ENCODE results near the gene TSPAN2. TPM values are rescaled to one million over a fixed set of nuclear protein-coding genes. Genes with fewer than 3 reads are reported as not detected.
A peak's percentile ranks its signal among the peaks of the same experiment; 100 is the strongest.

Gene TSPAN2
- total and polyA plus RNA-seq, 7 experiments from 2014 or later, result 0.30 to 12.0 (median 4.3) TPM; not detected in 1

- Mint-ChIP-seq H3K27ac (peak overlapping the region in 4 of 9 donors; percentile 5 to 46 (median 22)), H3K9me3 (no peaks in the 10 kb centered on the region), H3K27me3 (peaks cover 0 to 33% (median 0%) of the 10 kb centered on the region in 5 donors), H3K4me3 (peak overlapping the region in 1 of 10 donors; percentile 50), H3K4me1 (peaks cover 4 to 37% (median 18%) of the 10 kb centered on the region in 7 donors), H3K36me3 (no peaks in the 10 kb centered on the region)
- Histone ChIP-seq H3K36me3 (ENCODE audit: control insufficient read depth in 2 of 3, insufficient read depth in 3 of 3, low read length in 3 of 3) (no peaks in the 10 kb centered on the region), H3K4me1 (ENCODE audit: control insufficient read depth in 2 of 2, insufficient read depth in 2 of 2, low read length in 2 of 2) (peaks cover 6 to 9% of the 10 kb centered on the region in 2 donors), H3K9me3 (ENCODE audit: control insufficient read depth in 2 of 3, low read length in 3 of 3) (no peaks in the 10 kb centered on the region), H3K27me3 (ENCODE audit: control insufficient read depth in 2 of 2, insufficient read depth in 2 of 2, low read length in 2 of 2) (no peaks in the 10 kb centered on the region), H3K4me3 (ENCODE audit: low read length) (no peak overlapping the region), H3K27ac (ENCODE audit: low read depth, low read length) (no peak overlapping the region)
- DNase-seq, result no peak
- intact Hi-C loops (cut with micrococcal nuclease), result no loop called here
- POLR2A ChIA-PET, result interaction anchor here (1.5 to 2.0 kb wide), 2 partner anchors 14 to 30 kb away, joined by 4 to 5 read pairs; no protein-coding TSS in a partner anchor
- ATAC-seq, result peak; percentile 33
- CTCF ChIA-PET, result no interaction called here
These were observed 4.3 kb downstream of the TSPAN2 start for GRCh38 chr1:115084902-115085511.

GRCh38 chr1:115082949-115083348 is 6.4 kb downstream of the TSPAN2 start:
- H3K27ac ChIP-seq (ENCODE audit: low read depth, low read length), result no peak overlapping the region
- H3K27me3 ChIP-seq (ENCODE audit: control insufficient read depth in 2 of 2, insufficient read depth in 2 of 2, low read length in 2 of 2), result no peaks in the 10 kb centered on the region
- no peak for DNase-seq
- peaks cover 0 to 30% (median 0%) of the 10 kb centered on the region in 5 donors for H3K27me3 Mint-ChIP-seq
- intact Hi-C loops (cut with micrococcal nuclease), result no loop called here
- no peaks in the 10 kb centered on the region for H3K36me3 ChIP-seq (ENCODE audit: control insufficient read depth in 2 of 3, insufficient read depth in 3 of 3, low read length in 3 of 3)
- no peak overlapping the region for H3K4me3 ChIP-seq (ENCODE audit: low read length)
- peaks cover 0 to 22% (median 3%) of the 10 kb centered on the region in 7 donors for H3K4me1 Mint-ChIP-seq
- no peak overlapping the region for H3K4me3 Mint-ChIP-seq
- no peak overlapping the region for H3K27ac Mint-ChIP-seq
- H3K9me3 Mint-ChIP-seq, result no peaks in the 10 kb centered on the region
- POLR2A ChIA-PET, result no interaction called here
- no peak for ATAC-seq
- CTCF ChIA-PET, result no interaction called here
- H3K9me3 ChIP-seq (ENCODE audit: control insufficient read depth in 2 of 3, low read length in 3 of 3), result no peaks in the 10 kb centered on the region
- H3K36me3 Mint-ChIP-seq, result no peaks in the 10 kb centered on the region
- H3K4me1 ChIP-seq (ENCODE audit: control insufficient read depth in 2 of 2, insufficient read depth in 2 of 2, low read length in 2 of 2), result peaks cover 0 to under 1% of the 10 kb centered on the region in 2 donors

DNA sequence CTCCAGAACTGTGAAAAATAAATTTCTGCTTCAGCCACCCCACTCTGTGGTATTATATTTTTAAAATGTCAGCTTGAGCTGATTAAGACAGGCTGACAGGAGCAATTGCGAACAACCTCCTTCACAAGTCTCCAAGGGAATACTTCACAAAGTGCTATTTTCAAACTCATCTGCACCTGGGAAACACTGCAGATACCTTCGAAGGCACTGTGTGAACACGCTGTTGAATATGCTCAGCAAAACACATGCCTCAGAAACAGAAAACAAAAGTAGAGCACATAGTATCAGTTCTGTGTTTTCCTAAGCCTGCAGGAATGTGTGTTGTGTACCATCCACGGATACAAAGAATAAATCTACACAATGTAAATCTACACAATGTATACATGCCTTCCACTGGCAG is 10.6 kb downstream of the TSPAN2 start:
- Mint-ChIP-seq H3K9me3 (no peaks in the 10 kb centered on the region), H3K4me1 (peaks cover 0 to 19% (median 8%) of the 10 kb centered on the region in 7 donors), H3K4me3 (no peak overlapping the region), H3K36me3 (no peaks in the 10 kb centered on the region), H3K27ac (no peak overlapping the region), H3K27me3 (peaks cover 0 to 27% (median 0%) of the 10 kb centered on the region in 5 donors)
- ATAC-seq (no peak), DNase-seq (no peak)
- H3K27me3 ChIP-seq (ENCODE audit: control insufficient read depth in 2 of 2, insufficient read depth in 2 of 2, low read length in 2 of 2), result no peaks in the 10 kb centered on the region
- POLR2A ChIA-PET, result interaction anchor here (1.0 to 1.1 kb wide), 2 partner anchors 16 to 20 kb away, joined by 3 to 5 read pairs; no protein-coding TSS in a partner anchor
- H3K9me3 ChIP-seq (ENCODE audit: control insufficient read depth in 2 of 3, low read length in 3 of 3), result no peaks in the 10 kb centered on the region
- intact Hi-C loops (cut with micrococcal nuclease), result no loop called here
- H3K4me1 ChIP-seq (ENCODE audit: control insufficient read depth in 2 of 2, insufficient read depth in 2 of 2, low read length in 2 of 2), result no peaks in the 10 kb centered on the region
- H3K4me3 ChIP-seq (ENCODE audit: low read length), result no peak overlapping the region
- CTCF ChIA-PET, result no interaction called here
- H3K36me3 ChIP-seq (ENCODE audit: control insufficient read depth in 2 of 3, insufficient read depth in 3 of 3, low read length in 3 of 3), result no peaks in the 10 kb centered on the region
- no peak overlapping the region for H3K27ac ChIP-seq (ENCODE audit: low read depth, low read length)

- H3K36me3 ChIP-seq (ENCODE audit: control insufficient read depth in 2 of 3, insufficient read depth in 3 of 3, low read length in 3 of 3), result no peaks in the 10 kb centered on the region
- no peak overlapping the region for H3K4me3 Mint-ChIP-seq
- no peaks in the 10 kb centered on the region for H3K27me3 ChIP-seq (ENCODE audit: control insufficient read depth in 2 of 2, insufficient read depth in 2 of 2, low read length in 2 of 2)
- no peak for DNase-seq
- ChIA-PET POLR2A (no interaction called here), CTCF (interaction anchor here (1.1 kb wide), 1 partner anchor 25 kb away, joined by 4 read pairs; no protein-coding TSS in a partner anchor)
- H3K4me3 ChIP-seq (ENCODE audit: low read length), result no peak overlapping the region
- peaks cover 0 to 19% (median 8%) of the 10 kb centered on the region in 7 donors for H3K4me1 Mint-ChIP-seq
- intact Hi-C loops (cut with micrococcal nuclease), result no loop called here
- peaks cover 0 to 25% (median 0%) of the 10 kb centered on the region in 5 donors for H3K27me3 Mint-ChIP-seq
- peak overlapping the region in 1 of 9 donors; percentile 65 for H3K27ac Mint-ChIP-seq
- H3K9me3 ChIP-seq (ENCODE audit: control insufficient read depth in 2 of 3, low read length in 3 of 3), result no peaks in the 10 kb centered on the region
- no peaks in the 10 kb centered on the region for H3K36me3 Mint-ChIP-seq
- no peak for ATAC-seq
- H3K9me3 Mint-ChIP-seq, result no peaks in the 10 kb centered on the region
- no peak overlapping the region for H3K27ac ChIP-seq (ENCODE audit: low read depth, low read length)
- no peaks in the 10 kb centered on the region for H3K4me1 ChIP-seq (ENCODE audit: control insufficient read depth in 2 of 2, insufficient read depth in 2 of 2, low read length in 2 of 2)
These were observed 11.3 kb downstream of the TSPAN2 start for GRCh38 chr1:115077984-115078330.

DNA sequence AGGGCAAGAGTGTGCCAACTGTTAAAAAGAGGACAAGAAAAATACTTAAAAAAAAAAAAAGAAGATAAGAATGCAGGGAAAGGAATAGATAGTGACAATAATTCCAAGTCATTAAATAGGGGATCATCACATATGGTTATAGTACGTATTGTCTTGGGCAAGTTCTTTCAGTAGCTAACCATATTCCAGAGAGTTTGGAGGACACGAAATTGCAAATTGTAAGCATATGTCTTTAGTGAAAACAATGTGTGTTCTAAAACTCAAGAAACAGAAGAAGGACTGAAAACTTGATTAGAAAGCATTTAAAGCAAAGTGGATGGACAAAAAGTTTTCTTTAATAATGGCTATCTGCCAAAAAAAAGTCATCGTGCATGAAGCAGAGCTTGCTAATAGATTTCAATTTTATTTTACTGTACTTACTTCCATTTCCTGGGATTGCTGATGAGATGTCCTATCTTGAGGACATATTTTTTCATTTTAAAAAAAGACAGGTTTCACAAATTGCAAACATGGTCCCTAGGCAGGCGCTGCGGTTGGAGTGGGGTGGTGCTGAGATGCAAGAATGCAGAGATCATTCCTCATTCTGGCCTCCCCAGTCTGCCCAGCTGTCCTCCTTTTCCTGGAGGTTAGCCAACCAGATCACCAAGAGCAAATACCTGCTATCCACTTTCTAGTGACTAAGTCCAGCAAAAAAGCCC is 11.9 kb downstream of the TSPAN2 start:
- Histone ChIP-seq H3K4me1 (ENCODE audit: control insufficient read depth in 2 of 2, insufficient read depth in 2 of 2, low read length in 2 of 2) (no peaks in the 10 kb centered on the region), H3K36me3 (ENCODE audit: control insufficient read depth in 2 of 3, insufficient read depth in 3 of 3, low read length in 3 of 3) (no peaks in the 10 kb centered on the region), H3K9me3 (ENCODE audit: control insufficient read depth in 2 of 3, low read length in 3 of 3) (no peaks in the 10 kb centered on the region), H3K27ac (ENCODE audit: low read depth, low read length) (no peak overlapping the region), H3K4me3 (ENCODE audit: low read length) (no peak overlapping the region), H3K27me3 (ENCODE audit: control insufficient read depth in 2 of 2, insufficient read depth in 2 of 2, low read length in 2 of 2) (no peaks in the 10 kb centered on the region)
- no peak for DNase-seq
- no peak for ATAC-seq
- Mint-ChIP-seq H3K4me1 (peaks cover 5 to 19% (median 11%) of the 10 kb centered on the region in 7 donors), H3K9me3 (no peaks in the 10 kb centered on the region), H3K36me3 (no peaks in the 10 kb centered on the region), H3K27ac (peak overlapping the region in 1 of 9 donors; percentile 41), H3K4me3 (no peak overlapping the region), H3K27me3 (peaks cover 0 to 22% (median 0%) of the 10 kb centered on the region in 5 donors)
- intact Hi-C loops (cut with micrococcal nuclease), result no loop called here
- CTCF ChIA-PET, result interaction anchor here (0.6 to 1.1 kb wide), 2 partner anchors 25 to 738 kb away, joined by 3 to 4 read pairs; no protein-coding TSS in a partner anchor
- POLR2A ChIA-PET, result no interaction called here

DNA sequence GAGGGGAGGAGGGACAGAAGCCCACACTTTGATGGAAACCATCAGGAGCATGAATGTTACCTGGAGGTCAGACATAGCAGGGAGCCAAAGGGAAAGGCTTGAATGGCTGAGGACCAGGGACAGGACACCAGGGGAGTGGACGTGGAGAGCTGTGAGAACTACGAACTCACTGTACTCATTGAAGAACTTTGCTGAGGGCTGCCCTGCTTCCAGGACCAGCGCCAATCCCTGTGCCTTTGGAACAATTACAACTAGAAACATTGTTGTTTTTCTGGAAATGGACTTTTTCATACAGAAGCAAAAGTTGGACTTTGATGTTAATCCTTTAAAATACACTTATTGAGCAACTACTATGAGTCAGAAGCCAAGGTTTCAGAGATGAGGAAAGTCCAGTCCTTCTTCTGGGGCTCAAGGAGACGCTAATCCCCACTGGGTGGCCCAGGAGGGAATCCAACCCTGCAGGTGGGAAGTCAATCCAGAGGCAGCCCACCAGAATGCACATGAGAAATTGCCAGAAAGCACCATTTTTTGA is 12.9 kb downstream of the TSPAN2 start:
- Mint-ChIP-seq H3K4me1 (peaks cover 10 to 25% (median 19%) of the 10 kb centered on the region in 7 donors), H3K9me3 (no peaks in the 10 kb centered on the region), H3K4me3 (no peak overlapping the region), H3K27ac (no peak overlapping the region), H3K27me3 (peaks cover 0 to 21% (median 0%) of the 10 kb centered on the region in 5 donors), H3K36me3 (no peaks in the 10 kb centered on the region)
- ATAC-seq (no peak), DNase-seq (no peak)
- no peaks in the 10 kb centered on the region for H3K36me3 ChIP-seq (ENCODE audit: control insufficient read depth in 2 of 3, insufficient read depth in 3 of 3, low read length in 3 of 3)
- H3K27ac ChIP-seq (ENCODE audit: low read depth, low read length), result no peak overlapping the region
- ChIA-PET CTCF (interaction anchor here (0.6 kb wide), 1 partner anchor 737 kb away, joined by 3 read pairs; no protein-coding TSS in a partner anchor), POLR2A (no interaction called here)
- no peaks in the 10 kb centered on the region for H3K27me3 ChIP-seq (ENCODE audit: control insufficient read depth in 2 of 2, insufficient read depth in 2 of 2, low read length in 2 of 2)
- no peaks in the 10 kb centered on the region for H3K9me3 ChIP-seq (ENCODE audit: control insufficient read depth in 2 of 3, low read length in 3 of 3)
- H3K4me1 ChIP-seq (ENCODE audit: control insufficient read depth in 2 of 2, insufficient read depth in 2 of 2, low read length in 2 of 2), result no peaks in the 10 kb centered on the region
- H3K4me3 ChIP-seq (ENCODE audit: low read length), result no peak overlapping the region
- intact Hi-C loops (cut with micrococcal nuclease), result no loop called here
